ENCODE measurements around the gene TRAP1. TPM values are rescaled to one million over a fixed set of nuclear protein-coding genes. Genes with fewer than 3 reads are reported as not detected.

Gene TRAP1
- total RNA-seq, 2 experiments from 2014 or later = 68.0 to 75.9 TPM

GRCh38 chr16:3762107-3762750, 44.9 kb upstream of the TRAP1 start:
- H3K27ac ChIP-seq (ENCODE audit: low read depth in 1 of 2, low read length in 2 of 2) = no peak overlapping the region
- H3K27me3 ChIP-seq (ENCODE audit: control insufficient read depth in 1 of 2, insufficient read depth in 2 of 2, low read length in 2 of 2) = no peaks in the 10 kb centered on the region
- H3K9me3 Mint-ChIP-seq = no peaks in the 10 kb centered on the region
- peaks cover 89% of the 10 kb centered on the region for H3K36me3 Mint-ChIP-seq (ENCODE audit: low read depth)
- intact Hi-C loops (cut with DNase I, micrococcal nuclease) = no loop called here
- TF ChIP-seq, protein P1, sequence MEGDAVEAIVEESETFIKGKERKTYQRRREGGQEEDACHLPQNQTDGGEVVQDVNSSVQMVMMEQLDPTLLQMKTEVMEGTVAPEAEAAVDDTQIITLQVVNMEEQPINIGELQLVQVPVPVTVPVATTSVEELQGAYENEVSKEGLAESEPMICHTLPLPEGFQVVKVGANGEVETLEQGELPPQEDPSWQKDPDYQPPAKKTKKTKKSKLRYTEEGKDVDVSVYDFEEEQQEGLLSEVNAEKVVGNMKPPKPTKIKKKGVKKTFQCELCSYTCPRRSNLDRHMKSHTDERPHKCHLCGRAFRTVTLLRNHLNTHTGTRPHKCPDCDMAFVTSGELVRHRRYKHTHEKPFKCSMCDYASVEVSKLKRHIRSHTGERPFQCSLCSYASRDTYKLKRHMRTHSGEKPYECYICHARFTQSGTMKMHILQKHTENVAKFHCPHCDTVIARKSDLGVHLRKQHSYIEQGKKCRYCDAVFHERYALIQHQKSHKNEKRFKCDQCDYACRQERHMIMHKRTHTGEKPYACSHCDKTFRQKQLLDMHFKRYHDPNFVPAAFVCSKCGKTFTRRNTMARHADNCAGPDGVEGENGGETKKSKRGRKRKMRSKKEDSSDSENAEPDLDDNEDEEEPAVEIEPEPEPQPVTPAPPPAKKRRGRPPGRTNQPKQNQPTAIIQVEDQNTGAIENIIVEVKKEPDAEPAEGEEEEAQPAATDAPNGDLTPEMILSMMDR (IDR thresholded peaks at IDR 0.05) = no peak
- H3K27ac Mint-ChIP-seq = no peak overlapping the region
- H3K36me3 ChIP-seq (ENCODE audit: insufficient read depth, low read length) = peaks cover 74% of the 10 kb centered on the region
- ATAC-seq (ENCODE audit: poor library complexity) (no peak), DNase-seq (no peak)
- CTCF ChIA-PET = no interaction called here
- no peaks in the 10 kb centered on the region for H3K4me1 Mint-ChIP-seq (ENCODE audit: low read depth)
- POLR2A ChIA-PET = no interaction called here
- H3K4me1 ChIP-seq (ENCODE audit: insufficient read depth, low read length) = no peaks in the 10 kb centered on the region
- no peaks in the 10 kb centered on the region for H3K9me3 ChIP-seq (ENCODE audit: control insufficient read depth in 1 of 2, insufficient read depth in 1 of 2, low read length in 2 of 2)
- no peak overlapping the region for H3K4me3 Mint-ChIP-seq
- H3K4me3 ChIP-seq (ENCODE audit: low read length) = no peak overlapping the region
- H3K27me3 Mint-ChIP-seq = no peaks in the 10 kb centered on the region

DNA sequence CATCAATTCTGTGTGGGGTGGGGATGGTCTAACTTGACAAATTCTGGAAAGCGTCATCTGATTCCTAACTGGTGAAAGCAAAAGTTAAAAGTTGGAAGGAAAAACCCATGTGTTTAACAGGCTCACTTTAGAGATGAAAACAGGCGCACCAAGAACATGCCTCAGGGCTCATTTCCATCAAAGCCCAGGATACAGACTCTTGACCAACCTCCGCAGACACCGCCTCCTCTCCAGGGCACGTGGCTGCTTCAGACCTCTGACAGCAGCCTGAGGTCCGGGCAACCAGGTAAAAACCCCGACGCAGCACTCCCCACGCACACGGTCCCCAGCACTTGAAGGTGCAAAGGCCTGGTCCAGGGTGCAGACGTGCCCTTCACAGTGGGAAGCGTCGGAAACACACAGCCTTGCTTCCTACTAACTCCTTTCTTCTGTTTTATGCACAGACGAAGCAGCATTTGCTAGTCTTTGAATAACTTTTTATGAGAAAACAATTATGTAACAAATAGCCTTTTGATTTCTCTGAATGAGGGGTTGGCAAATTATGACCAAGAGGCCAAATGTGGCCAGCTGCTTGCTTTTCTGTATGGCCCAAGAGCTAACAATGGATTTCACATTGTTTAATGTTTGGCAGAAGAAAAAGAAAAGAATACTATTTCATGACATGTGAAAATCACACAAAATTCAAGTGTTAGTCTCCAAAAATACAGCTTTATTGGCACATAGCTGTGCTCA, 44.2 kb upstream of the TRAP1 start:
- DNase-seq = no peak
- H3K36me3 ChIP-seq (ENCODE audit: insufficient read depth, low read length) = peaks cover 74% of the 10 kb centered on the region
- no peak for ATAC-seq (ENCODE audit: poor library complexity)
- Mint-ChIP-seq H3K27ac (no peak overlapping the region), H3K4me3 (no peak overlapping the region), H3K27me3 (no peaks in the 10 kb centered on the region), H3K9me3 (no peaks in the 10 kb centered on the region), H3K4me1 (ENCODE audit: low read depth) (no peaks in the 10 kb centered on the region), H3K36me3 (ENCODE audit: low read depth) (peaks cover 89% of the 10 kb centered on the region)
- CTCF ChIA-PET = no interaction called here
- no peaks in the 10 kb centered on the region for H3K4me1 ChIP-seq (ENCODE audit: insufficient read depth, low read length)
- no peak overlapping the region for H3K4me3 ChIP-seq (ENCODE audit: low read length)
- TF ChIP-seq, protein P1 (IDR thresholded peaks at IDR 0.05) = no peak
- POLR2A ChIA-PET = no interaction called here
- H3K9me3 ChIP-seq (ENCODE audit: control insufficient read depth in 1 of 2, insufficient read depth in 1 of 2, low read length in 2 of 2) = no peaks in the 10 kb centered on the region
- intact Hi-C loops (cut with DNase I, micrococcal nuclease) = no loop called here
- H3K27ac ChIP-seq (ENCODE audit: low read depth in 1 of 2, low read length in 2 of 2) = no peak overlapping the region
- no peaks in the 10 kb centered on the region for H3K27me3 ChIP-seq (ENCODE audit: control insufficient read depth in 1 of 2, insufficient read depth in 2 of 2, low read length in 2 of 2)

DNA sequence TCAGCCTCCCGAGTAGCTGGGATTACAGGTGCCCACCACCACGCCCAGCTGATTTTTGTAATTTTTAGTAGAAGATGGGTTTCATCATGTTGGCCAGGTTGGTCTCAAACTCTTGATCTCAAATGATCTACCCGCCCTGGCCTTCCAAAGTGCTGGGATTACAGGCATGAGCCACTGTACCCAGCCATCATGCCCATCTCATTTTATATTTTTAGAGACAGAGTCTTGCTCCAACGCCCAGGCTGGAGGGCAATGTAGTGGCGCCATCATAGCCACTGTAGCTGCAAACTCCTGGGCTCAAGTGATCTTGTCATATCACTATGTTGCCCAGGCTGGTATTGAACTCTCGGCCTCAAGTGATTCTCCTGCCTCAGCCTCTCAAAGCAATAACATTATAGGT, 43.2 kb upstream of the TRAP1 start:
- DNase-seq (no peak), ATAC-seq (ENCODE audit: poor library complexity) (no peak)
- H3K9me3 ChIP-seq (ENCODE audit: control insufficient read depth in 1 of 2, insufficient read depth in 1 of 2, low read length in 2 of 2) = no peaks in the 10 kb centered on the region
- ChIA-PET POLR2A (interaction anchor here (1.3 kb wide), 1 partner anchor 121 kb away, joined by 4 read pairs; no protein-coding TSS in a partner anchor), CTCF (interaction anchor here (1.3 kb wide), 1 partner anchor 12 kb away, joined by 4 read pairs; no protein-coding TSS in a partner anchor)
- no peaks in the 10 kb centered on the region for H3K4me1 ChIP-seq (ENCODE audit: insufficient read depth, low read length)
- Mint-ChIP-seq H3K9me3 (no peaks in the 10 kb centered on the region), H3K27ac (no peak overlapping the region), H3K4me3 (no peak overlapping the region), H3K36me3 (ENCODE audit: low read depth) (peaks cover 87% of the 10 kb centered on the region), H3K4me1 (ENCODE audit: low read depth) (no peaks in the 10 kb centered on the region), H3K27me3 (no peaks in the 10 kb centered on the region)
- no peak overlapping the region for H3K27ac ChIP-seq (ENCODE audit: low read depth in 1 of 2, low read length in 2 of 2)
- no peak overlapping the region for H3K4me3 ChIP-seq (ENCODE audit: low read length)
- intact Hi-C loops (cut with DNase I, micrococcal nuclease) = no loop called here
- H3K36me3 ChIP-seq (ENCODE audit: insufficient read depth, low read length) = peaks cover 73% of the 10 kb centered on the region
- H3K27me3 ChIP-seq (ENCODE audit: control insufficient read depth in 1 of 2, insufficient read depth in 2 of 2, low read length in 2 of 2) = no peaks in the 10 kb centered on the region
- TF ChIP-seq, protein P1 (IDR thresholded peaks at IDR 0.05) = no peak

Data from CD4-positive, alpha-beta T cell (primary cell).